ENCODE data around the gene CYP2W1.

CYP2W1 gene

GRCh38 chr7:967361-968082 lies 15.5 kb upstream of the CYP2W1 start:
- no peak for DNase-seq

- DNase-seq = no peak
These were observed 14.5 kb upstream of the CYP2W1 start for GRCh38 chr7:968205-969105.

GRCh38 chr7:969403-969802 lies 13.6 kb upstream of the CYP2W1 start:
- DNase-seq = no peak

GRCh38 chr7:970744-971143 lies 12.2 kb upstream of the CYP2W1 start:
- DNase-seq = no peak

GRCh38 chr7:972110-972509 lies 10.9 kb upstream of the CYP2W1 start:
- DNase-seq = no peak

GRCh38 chr7:972676-973309 lies 10.2 kb upstream of the CYP2W1 start:
- no peak for DNase-seq

GRCh38 chr7:973312-973711 lies 9.7 kb upstream of the CYP2W1 start:
- no peak for DNase-seq

GRCh38 chr7:974172-974571 lies 8.8 kb upstream of the CYP2W1 start:
- no peak for DNase-seq

GRCh38 chr7:974820-975681 lies 7.9 kb upstream of the CYP2W1 start, which contains the start of gene COX19:
TSS of gene COX19 (minus strand) at chr7:975549. CDS start at chr7:975509, 40 bp downstream.
- DNase-seq = peak; percentile 89 to 95

GRCh38 chr7:975702-976473 lies 7.1 kb upstream of the CYP2W1 start:
- no peak for DNase-seq

GRCh38 chr7:976901-977325 lies 6.1 kb upstream of the CYP2W1 start:
- DNase-seq = no peak

GRCh38 chr7:977326-978048 lies 5.5 kb upstream of the CYP2W1 start:
- DNase-seq = no peak

- DNase-seq = no peak
These were observed 5.0 kb upstream of the CYP2W1 start for GRCh38 chr7:978049-978346.

- no peak for DNase-seq
These were observed 4.4 kb upstream of the CYP2W1 start for GRCh38 chr7:978416-979091.

- DNase-seq = no peak
These were observed 3.8 kb upstream of the CYP2W1 start for GRCh38 chr7:979151-979550.

GRCh38 chr7:979886-980571 lies 3.0 kb upstream of the CYP2W1 start:
- no peak for DNase-seq

- no peak for DNase-seq
These were observed 1.0 kb upstream of the CYP2W1 start for GRCh38 chr7:981793-982510.

- DNase-seq = no peak
These were observed 424 bp upstream of the CYP2W1 start for GRCh38 chr7:982511-983003.

- DNase-seq = no peak
These were observed 663 bp downstream of the CYP2W1 start for GRCh38 chr7:983616-984071.
